Heart right ventricle (tissue), 16 donors: ENCODE results near the gene KLHL40. TPM values are rescaled to one million over a fixed set of nuclear protein-coding genes. Genes with fewer than 3 reads are reported as not detected.

ENCODE experiments used
- ATAC-seq, 8 donors: fragments of 200-7000 bp; cut with Tn5 transposase; one replicate each; pipeline ENCODE4 v1.9.1; 2020; ENCODE audit warnings: mild to moderate bottlenecking in 8 of 8, moderate library complexity in 8 of 8, moderate number of reproducible peaks in 1 of 8
- DNase-seq, 2 donors: peaks; one replicate each; pipeline ENCODE4 v3.0.0-alpha.2; 2020
- H3K27ac ChIP-seq, 10 donors: fragments of 200-600 bp; sonication (generic) in 2 of 10; one replicate each; pipeline versions ENCODE4 v1.5.0 to v1.8.0; 2020 to 2022; ENCODE audit warnings: mild to moderate bottlenecking in 3 of 10
- H3K27me3 ChIP-seq, 7 donors: fragments of 200-600 bp; one replicate each; pipeline ENCODE4 v1.8.0; 2021 to 2022; ENCODE audit warnings: mild to moderate bottlenecking in 2 of 7
- H3K36me3 ChIP-seq, 9 donors: fragments of 200-600 bp; sonication (generic) in 1 of 9; one replicate each; pipeline versions ENCODE4 v1.5.0 to v1.8.0; 2020 to 2022; ENCODE audit warnings: mild to moderate bottlenecking in 2 of 9
- H3K4me1 ChIP-seq, 9 donors: fragments of 200-600 bp; sonication (generic) in 1 of 9; one replicate each; pipeline versions ENCODE4 v1.5.0 to v1.8.0; 2020 to 2022; ENCODE audit warnings: mild to moderate bottlenecking in 4 of 9
- H3K4me3 ChIP-seq, 10 donors: fragments of 200-600 bp; sonication (generic) in 2 of 10; one replicate each; pipeline versions ENCODE4 v1.5.0 to v1.8.0; 2020 to 2022; ENCODE audit warnings: mild to moderate bottlenecking in 7 of 10, moderate library complexity in 2 of 10
- H3K9me3 ChIP-seq, 11 donors: fragments of 200-600 bp in 10 of 11; sonication (generic) in 2 of 11; one replicate each; pipeline versions ENCODE4 v1.5.0 to v1.8.0; 2013 to 2022; ENCODE audit warnings: mild to moderate bottlenecking in 2 of 11, control low read depth in 1 of 11, moderate library complexity in 1 of 11
- WGBS, 2 donors: extraction: QIAGEN DNeasy Blood & Tissue Kit; methylation state at CpG; one replicate each; pipeline ENCODE4 v1.1.7; 2013; ENCODE audit warnings: inconsistent platforms in 1 of 2; 5-methylcytosine and 5-hydroxymethylcytosine counted together
- intact Hi-C, 10 donors: fragments of 100-400 bp; cut with DNase I; formaldehyde crosslinking; loops; one replicate each; pipeline versions ENCODE4 v1.11.1 to v1.14.2; 2022
- polyA plus RNA-seq, 2 donors: library from polyadenylated mRNA; stranded (reverse); fragments of 200-250 nt; gene quantifications; one replicate each; pipeline ENCODE4 v1.2.3, GENCODE V29; 2013
- total RNA-seq, 10 donors: library from RNA; stranded (reverse); fragmentation: NEBNext Ultra II Directional in 3 of 10; extraction: Animal tissue kit (Norgen Biotek cat#: 25700) in 3 of 10; gene quantifications; one replicate each; pipeline versions ENCODE4 v1.2.1 to v1.2.4, GENCODE V29; 2021 to 2023
- TF ChIP-seq, protein P1 (sequence below), 9 donors: fragments of 200-600 bp; sonication (generic) in 2 of 9; IDR thresholded peaks; one replicate each; pipeline versions ENCODE4 v1.5.0 to v1.8.0; 2021 to 2022; ENCODE audit warnings: antibody characterized with exemption in 9 of 9, mild to moderate bottlenecking in 5 of 9, moderate library complexity in 1 of 9
- donor health status: Arrhythmogenic right ventricular cardiomyopathy.
- donor health status: ischemic (EF 13 %, LVEDD 7.1; RV severe dilation, severe dysfunction).
- donor health status: healthy with polysubstance abuse.
- donor health status: DM: no; HTN: yes; CAD: no.
- donor health status: DM: no; HTN: no; CAD: no.
- donor health status: ischemic (EF 25% LVEDD 6.9; RV normal size, moderate dysfunction).
- donor health status: ischemic (EF 25% LVEDD 5.7; RV mildly dilated, moderate dysfunction).
- donor health status: healthy.
- donor health status: DM: yes; HTN: yes; CAD: no.
- donor health status: Ischemic cardiomyopathy.
- donor health status: ischemic (EF 35%, LVEDD 5.7; RV mildly dilated, moderate dysfunction).
- donor health status: nonischemic (EF 11% LVEDD 7.7; RV severe dilation, severe dysfunction).
- donor health status: DM: yes; HTN: yes; CAD: no.
- donor health status: PGD.
- donor health status: ischemic (EF 29% LVEDD 5.4; RV normal size, mild dysfunction).
- donor health status: nonischemic (EF 23%, LVEDD 6.1; RV moderate dilation, normal function).

Gene KLHL40
- total and polyA plus RNA-seq, 12 donors = 0.26 to 8.3 (median 0.85) TPM

DNA sequence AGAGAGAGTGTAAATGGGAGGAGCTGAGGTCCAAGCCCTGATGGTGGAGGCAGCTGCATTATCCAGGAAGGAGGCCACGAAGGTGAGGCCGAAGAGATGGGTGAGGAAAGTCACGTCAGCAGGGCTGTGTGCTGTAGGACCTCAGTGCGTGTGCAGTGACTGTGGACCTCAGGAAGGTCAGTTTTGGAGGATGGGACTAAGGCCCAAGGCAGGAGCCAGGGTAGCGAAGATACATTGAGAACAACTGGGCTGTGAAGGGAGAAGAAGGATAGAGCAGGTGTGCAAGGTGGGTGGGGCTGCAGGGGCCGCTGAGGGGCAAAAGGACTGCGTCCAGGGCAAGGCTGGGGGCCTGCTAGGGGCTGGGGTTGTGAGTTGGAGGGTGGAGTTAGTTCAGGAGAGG, 4.9 kb downstream of the KLHL40 start:
- DNase-seq = no peak
- no peak overlapping the region for H3K27ac ChIP-seq
- peaks cover 0 to 18% (median 6%) of the 10 kb centered on the region in 9 donors for H3K4me1 ChIP-seq
- TF ChIP-seq, protein P1, sequence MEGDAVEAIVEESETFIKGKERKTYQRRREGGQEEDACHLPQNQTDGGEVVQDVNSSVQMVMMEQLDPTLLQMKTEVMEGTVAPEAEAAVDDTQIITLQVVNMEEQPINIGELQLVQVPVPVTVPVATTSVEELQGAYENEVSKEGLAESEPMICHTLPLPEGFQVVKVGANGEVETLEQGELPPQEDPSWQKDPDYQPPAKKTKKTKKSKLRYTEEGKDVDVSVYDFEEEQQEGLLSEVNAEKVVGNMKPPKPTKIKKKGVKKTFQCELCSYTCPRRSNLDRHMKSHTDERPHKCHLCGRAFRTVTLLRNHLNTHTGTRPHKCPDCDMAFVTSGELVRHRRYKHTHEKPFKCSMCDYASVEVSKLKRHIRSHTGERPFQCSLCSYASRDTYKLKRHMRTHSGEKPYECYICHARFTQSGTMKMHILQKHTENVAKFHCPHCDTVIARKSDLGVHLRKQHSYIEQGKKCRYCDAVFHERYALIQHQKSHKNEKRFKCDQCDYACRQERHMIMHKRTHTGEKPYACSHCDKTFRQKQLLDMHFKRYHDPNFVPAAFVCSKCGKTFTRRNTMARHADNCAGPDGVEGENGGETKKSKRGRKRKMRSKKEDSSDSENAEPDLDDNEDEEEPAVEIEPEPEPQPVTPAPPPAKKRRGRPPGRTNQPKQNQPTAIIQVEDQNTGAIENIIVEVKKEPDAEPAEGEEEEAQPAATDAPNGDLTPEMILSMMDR (IDR thresholded peaks at IDR 0.05) = no peak
- no peaks in the 10 kb centered on the region for H3K36me3 ChIP-seq
- 79 to 81% methylated on average over 7 of the region's 7 CpGs for WGBS, 2 donors
- peaks cover 0 to 19% (median 10%) of the 10 kb centered on the region in 7 donors for H3K27me3 ChIP-seq
- intact Hi-C loops = no loop called here
- no peaks in the 10 kb centered on the region for H3K9me3 ChIP-seq
- no peak overlapping the region for H3K4me3 ChIP-seq
- ATAC-seq = no peak

GRCh38 chr3:42690766-42691680, 5.7 kb downstream of the KLHL40 start:
- ATAC-seq = peak in 4 of 8 donors; percentile 2 to 26 (median 9)

GRCh38 chr3:42691816-42692666, 6.7 kb downstream of the KLHL40 start:
- 76 to 82% methylated on average over 13 of the region's 13 CpGs for WGBS, 2 donors
- Histone ChIP-seq H3K36me3 (no peaks in the 10 kb centered on the region), H3K9me3 (no peaks in the 10 kb centered on the region), H3K4me1 (peaks cover 0 to 12% (median 4%) of the 10 kb centered on the region in 9 donors), H3K27me3 (peaks cover 0 to 1% (median 0%) of the 10 kb centered on the region in 7 donors), H3K27ac (peak overlapping the region in 1 of 10 donors; percentile 30), H3K4me3 (no peak overlapping the region)
- peak in 5 of 8 donors; percentile 2 to 8 (median 4) for ATAC-seq
- intact Hi-C loops = no loop called here
- TF ChIP-seq, protein P1 (IDR thresholded peaks at IDR 0.05) = no peak
- no peak for DNase-seq

More at GRCh38 chr3:42690766-42691680, 5.7 kb downstream of the KLHL40 start:
- TF ChIP-seq, protein P1 (IDR thresholded peaks at IDR 0.05) = no peak
- Histone ChIP-seq H3K4me3 (no peak overlapping the region), H3K9me3 (no peaks in the 10 kb centered on the region), H3K36me3 (no peaks in the 10 kb centered on the region), H3K27ac (no peak overlapping the region), H3K4me1 (peaks cover 0 to 10% (median under 1%) of the 10 kb centered on the region in 9 donors), H3K27me3 (peaks cover 0 to 11% (median 3%) of the 10 kb centered on the region in 7 donors)
- intact Hi-C loops = no loop called here
- no peak for DNase-seq
- WGBS, 2 donors = 63 to 79% methylated on average over 10 of the region's 10 CpGs
